Stimulated activated naive CD4-positive, alpha-beta T cell treated with Interleukin-2 at 50 U/mL for 16 hours (primary cell): Measurements from ENCODE around the gene ZBED5.
"Not testable (repeated sequence)": the region's sequence is repeated elsewhere in the genome, so short reads cannot be mapped to it uniquely, and the experiment has no call there.

ENCODE experiments used
- DNase-seq: peaks from one replicate; lab custom pipeline; 2025; lab: John Stamatoyannopoulos, UW

Gene ZBED5

DNA sequence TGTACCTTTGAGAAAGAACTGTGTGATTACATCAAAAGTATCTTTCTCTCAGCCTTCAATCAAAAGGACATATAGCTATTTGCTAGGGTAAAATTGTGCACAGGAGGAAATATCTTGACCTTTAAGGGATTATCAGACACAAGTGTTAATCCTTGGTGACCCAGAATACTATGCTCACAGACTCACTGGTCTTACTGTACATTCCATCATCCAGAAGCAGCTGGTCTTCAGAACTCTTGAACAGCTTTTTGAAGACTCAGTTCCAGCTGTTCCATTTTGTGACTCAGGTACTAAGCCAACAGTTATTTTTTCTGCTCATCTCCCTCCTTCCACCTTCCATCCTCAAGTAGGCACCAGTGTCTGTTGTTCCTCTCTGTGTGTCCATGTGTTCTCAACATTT is 19.8 kb downstream of the ZBED5 start:
- DNase-seq = no peak

DNA sequence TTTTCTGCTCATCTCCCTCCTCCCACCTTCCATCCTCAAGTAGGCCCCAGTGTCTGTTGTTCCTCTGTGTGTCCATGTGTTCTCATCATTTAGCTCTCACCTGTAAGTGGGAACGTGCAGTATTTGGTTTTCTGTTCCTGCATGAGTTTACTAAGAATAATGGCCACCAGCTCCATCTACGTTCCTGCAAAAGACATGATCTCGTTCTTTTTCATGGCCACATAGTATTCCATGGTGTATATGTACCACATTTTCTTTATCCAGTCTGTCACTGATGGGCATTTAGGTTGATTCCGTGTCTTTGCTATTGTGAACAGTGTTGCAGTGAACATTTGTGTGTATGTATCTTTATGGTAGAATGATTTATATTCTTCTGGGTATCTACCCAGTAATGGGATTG is 21.0 kb downstream of the ZBED5 start:
- DNase-seq = not testable (repeated sequence)

DNA sequence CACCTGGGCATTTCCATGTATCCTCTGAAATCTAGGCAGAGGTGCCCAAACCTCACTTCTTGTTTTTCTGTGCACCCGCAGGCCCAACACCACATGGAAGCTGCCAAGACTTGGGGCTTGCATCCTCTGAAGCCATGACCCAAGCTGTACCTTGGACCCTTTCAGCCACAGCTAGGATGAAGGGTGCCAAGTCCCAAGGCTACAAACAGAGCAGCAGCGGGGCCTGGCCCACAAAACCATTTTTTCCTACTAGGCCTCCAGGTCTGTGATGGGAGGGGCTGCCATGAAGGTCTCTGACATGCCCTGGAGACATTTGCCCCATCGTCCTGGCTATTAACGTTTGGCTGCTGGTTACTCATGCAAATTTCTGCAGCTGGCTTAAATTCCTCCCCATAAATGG is 28.7 kb downstream of the ZBED5 start:
- no peak for DNase-seq

- no peak for DNase-seq
Measured at GRCh38 chr11:10828402-10828801, 29.5 kb downstream of the ZBED5 start.

DNA sequence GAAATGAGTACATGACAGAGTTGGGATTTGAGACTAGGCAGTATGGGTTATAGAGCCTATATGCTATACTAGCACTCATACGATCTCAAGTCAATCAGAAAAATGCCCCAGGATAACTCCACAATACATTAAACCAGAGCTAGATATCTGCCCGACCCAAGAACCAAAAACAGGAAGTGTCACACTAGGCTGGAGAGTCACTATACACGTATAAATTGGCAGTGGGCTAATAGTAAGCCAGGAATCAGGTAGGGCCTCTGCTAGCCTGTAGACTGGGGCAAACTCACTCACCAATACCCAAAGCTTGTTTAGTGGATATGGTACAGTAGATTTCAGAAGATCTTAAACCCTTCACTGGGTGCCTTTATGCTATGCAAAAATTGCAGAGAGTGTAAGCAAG is 33.0 kb downstream of the ZBED5 start:
- DNase-seq = no peak

- DNase-seq = no peak
Measured at GRCh38 chr11:10823152-10823579, 34.7 kb downstream of the ZBED5 start.

DNA sequence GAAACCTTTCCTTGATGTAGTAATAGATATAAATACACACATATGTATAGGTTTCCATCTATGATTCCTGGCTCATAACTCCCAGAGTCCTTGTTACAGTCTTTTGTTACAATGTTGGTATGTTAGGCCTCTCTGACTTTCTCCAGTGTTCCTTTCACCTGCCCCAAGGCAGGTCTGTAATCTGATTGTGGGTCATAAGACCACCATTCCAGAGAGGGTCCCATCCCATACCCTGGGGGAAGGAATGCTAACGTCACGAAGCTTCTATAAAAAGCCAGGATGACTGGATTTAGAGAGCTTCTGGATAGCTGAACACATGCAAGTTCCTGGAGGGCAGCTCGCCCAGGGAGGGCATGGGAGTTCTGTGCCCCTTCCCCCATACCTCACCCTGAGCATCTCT is 35.4 kb downstream of the ZBED5 start:
- DNase-seq = not testable (repeated sequence)

DNA sequence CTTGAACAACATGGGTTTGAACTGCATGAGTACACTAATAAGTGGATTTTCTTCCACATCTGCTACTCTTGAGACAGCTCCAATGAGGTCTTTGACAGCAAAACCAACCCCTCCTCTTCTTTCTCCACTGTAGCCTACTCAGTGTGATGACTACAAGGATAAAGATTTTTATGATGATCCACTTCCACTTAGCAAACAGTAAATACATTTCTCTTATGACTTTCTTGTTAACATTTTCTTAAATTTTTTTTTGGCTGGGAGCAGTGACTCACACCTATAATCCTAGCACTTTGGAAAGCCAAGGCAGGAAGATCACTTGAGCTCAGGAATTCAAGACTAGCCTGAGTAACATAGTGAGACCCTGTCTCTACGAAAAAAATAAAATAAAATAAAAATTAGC is 39.3 kb downstream of the ZBED5 start:
- DNase-seq = no peak

DNA sequence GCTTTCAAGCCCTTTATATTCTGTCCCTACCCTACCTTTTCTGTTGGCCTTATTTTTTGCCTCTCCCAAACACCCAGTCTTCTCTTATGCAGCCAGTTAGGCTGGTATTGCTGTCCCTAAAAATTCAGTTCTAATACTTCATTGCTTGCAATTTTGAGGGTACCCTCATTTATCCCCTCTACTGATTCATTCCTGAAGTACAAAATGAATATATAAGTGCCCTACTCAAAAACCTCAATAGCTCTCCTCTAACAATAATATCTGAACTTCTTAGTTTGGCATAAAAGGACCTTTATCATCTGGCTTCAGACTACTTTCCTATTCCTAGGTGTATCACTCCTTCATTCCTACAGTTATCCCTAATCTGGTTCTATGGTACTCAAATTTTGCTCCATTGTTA is 43.9 kb downstream of the ZBED5 start:
- DNase-seq = no peak

- peak; percentile 56 for DNase-seq
Measured at GRCh38 chr11:10809373-10810160, 48.3 kb downstream of the ZBED5 start.

DNA sequence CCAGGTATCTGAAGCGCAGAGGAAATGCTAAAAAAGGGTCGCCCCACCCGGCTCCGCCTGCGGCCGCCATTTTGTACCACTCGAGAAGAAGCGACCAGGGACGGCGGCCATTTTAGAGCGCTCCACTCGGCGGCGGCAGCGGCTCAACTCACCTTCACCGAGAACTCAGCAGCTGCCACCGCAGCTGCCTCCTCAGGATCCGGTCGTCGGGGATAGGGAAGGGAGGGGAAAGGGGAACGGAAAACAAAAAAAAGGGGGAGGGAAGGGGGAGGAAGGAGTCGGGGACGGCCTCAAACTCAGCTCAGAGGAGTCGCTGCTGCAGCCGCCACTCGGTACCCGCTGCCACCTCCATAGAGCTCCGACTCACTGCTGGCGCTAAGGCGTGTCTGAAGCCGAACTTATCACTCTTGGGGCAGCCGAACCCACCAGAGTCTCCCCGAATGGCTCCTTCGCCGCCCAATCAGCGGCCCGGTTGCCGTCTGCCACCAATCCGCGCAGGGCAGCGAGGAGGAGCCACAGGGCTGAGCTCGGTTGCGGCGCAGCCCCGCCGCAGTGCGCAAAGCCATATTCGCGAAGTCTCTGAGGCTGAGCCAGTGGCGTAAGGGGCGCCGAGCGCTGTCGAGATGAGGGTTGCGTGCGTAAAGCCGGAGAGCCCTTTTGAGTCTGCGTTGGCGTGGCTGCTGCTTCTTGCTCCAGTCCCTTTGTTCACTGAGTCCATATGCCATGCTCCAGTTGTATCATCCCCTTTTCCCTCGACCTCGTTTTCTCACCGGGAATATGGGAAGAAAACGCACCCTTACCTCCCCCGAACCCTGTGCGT is 49.1 kb downstream of the ZBED5 start, which contains the start of gene EIF4G2:
Gene EIF4G2, minus strand, starts transcription at position 374 of the 820 bp plus-strand sequence.
- DNase-seq = peak; percentile 98

- DNase-seq = no peak
Measured at GRCh38 chr11:10808235-10808552, 49.7 kb downstream of the ZBED5 start.

GRCh38 chr11:10807493-10808234 is 50.2 kb downstream of the ZBED5 start:
- peak; percentile 46 for DNase-seq

GRCh38 chr11:10806206-10806605 is 51.6 kb downstream of the ZBED5 start:
- no peak for DNase-seq

- DNase-seq = no peak
Measured at GRCh38 chr11:10805741-10806140, 52.1 kb downstream of the ZBED5 start.

GRCh38 chr11:10803676-10804075 is 54.2 kb downstream of the ZBED5 start:
- no peak for DNase-seq
